Bronchial epithelial cell (primary cell): ENCODE data around the gene FSCB. TPM values are rescaled to one million over a fixed set of nuclear protein-coding genes. Genes with fewer than 3 reads are reported as not detected.

Experiments used
- DNase-seq: peaks from one replicate; pipeline ENCODE4 v3.0.0-alpha.2; 2010; ENCODE audit warnings: low read depth
- FAIRE-seq: peaks from 2 replicates; lab custom pipeline; 2011; peaks lifted over from hg19 to GRCh38; lab: Jason Lieb, UNC
- H3K27me3 ChIP-seq: 2 replicates; pipeline ENCODE4 v1.5.1; 2011; ENCODE audit warnings: low read length; ENCODE audit not compliant: control insufficient read depth, insufficient read depth
- H3K36me3 ChIP-seq: 2 replicates; pipeline ENCODE4 v1.5.1; 2011; ENCODE audit warnings: low read length; ENCODE audit not compliant: control insufficient read depth, insufficient read depth
- H3K4me3 ChIP-seq: 2 replicates; pipeline ENCODE4 v1.5.1; 2011; ENCODE audit warnings: mild to moderate bottlenecking, low read depth, low read length, control low read depth
- total RNA-seq: library from RNA; depleted of rRNA; stranded (reverse); fragments of >200 nt; gene quantifications from 2 replicates; pipeline ENCODE4 v1.2.1, GENCODE V29; 2014
- TF ChIP-seq, protein P1 (sequence below): IDR thresholded peaks from 2 replicates; pipeline ENCODE4 v1.5.1; 2011; ENCODE audit warnings: mild to moderate bottlenecking, moderate library complexity, low read length, control low read depth, inconsistent platforms; ENCODE audit not compliant: insufficient read depth, severe bottlenecking

FSCB gene
- total RNA-seq, 1 donor from 2014 or later = not detected

DNA sequence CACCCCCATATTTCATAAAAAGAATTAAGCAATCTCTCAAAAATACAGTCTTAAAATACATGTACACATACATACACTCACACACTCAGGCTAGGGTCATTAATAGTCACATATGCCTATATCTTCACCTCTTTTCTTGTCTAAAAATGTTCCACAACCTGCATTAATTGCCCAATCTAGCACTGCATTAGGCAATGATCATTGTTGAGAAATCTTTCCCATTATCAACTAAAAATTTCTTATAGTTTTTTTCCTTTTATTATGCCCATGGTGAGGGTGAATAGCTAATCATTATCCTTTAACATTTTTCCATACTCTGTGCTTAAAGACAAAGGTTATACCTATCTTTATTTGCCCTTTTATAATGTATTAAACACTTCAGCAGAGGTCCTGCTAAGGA lies 38.3 kb downstream of the FSCB start:
- Histone ChIP-seq H3K36me3 (no peaks in the 10 kb centered on the region), H3K27me3 (no peaks in the 10 kb centered on the region), H3K4me3 (no peak overlapping the region)
- TF ChIP-seq, protein P1, sequence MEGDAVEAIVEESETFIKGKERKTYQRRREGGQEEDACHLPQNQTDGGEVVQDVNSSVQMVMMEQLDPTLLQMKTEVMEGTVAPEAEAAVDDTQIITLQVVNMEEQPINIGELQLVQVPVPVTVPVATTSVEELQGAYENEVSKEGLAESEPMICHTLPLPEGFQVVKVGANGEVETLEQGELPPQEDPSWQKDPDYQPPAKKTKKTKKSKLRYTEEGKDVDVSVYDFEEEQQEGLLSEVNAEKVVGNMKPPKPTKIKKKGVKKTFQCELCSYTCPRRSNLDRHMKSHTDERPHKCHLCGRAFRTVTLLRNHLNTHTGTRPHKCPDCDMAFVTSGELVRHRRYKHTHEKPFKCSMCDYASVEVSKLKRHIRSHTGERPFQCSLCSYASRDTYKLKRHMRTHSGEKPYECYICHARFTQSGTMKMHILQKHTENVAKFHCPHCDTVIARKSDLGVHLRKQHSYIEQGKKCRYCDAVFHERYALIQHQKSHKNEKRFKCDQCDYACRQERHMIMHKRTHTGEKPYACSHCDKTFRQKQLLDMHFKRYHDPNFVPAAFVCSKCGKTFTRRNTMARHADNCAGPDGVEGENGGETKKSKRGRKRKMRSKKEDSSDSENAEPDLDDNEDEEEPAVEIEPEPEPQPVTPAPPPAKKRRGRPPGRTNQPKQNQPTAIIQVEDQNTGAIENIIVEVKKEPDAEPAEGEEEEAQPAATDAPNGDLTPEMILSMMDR = no peak
- no peak for FAIRE-seq
- no peak for DNase-seq

DNA sequence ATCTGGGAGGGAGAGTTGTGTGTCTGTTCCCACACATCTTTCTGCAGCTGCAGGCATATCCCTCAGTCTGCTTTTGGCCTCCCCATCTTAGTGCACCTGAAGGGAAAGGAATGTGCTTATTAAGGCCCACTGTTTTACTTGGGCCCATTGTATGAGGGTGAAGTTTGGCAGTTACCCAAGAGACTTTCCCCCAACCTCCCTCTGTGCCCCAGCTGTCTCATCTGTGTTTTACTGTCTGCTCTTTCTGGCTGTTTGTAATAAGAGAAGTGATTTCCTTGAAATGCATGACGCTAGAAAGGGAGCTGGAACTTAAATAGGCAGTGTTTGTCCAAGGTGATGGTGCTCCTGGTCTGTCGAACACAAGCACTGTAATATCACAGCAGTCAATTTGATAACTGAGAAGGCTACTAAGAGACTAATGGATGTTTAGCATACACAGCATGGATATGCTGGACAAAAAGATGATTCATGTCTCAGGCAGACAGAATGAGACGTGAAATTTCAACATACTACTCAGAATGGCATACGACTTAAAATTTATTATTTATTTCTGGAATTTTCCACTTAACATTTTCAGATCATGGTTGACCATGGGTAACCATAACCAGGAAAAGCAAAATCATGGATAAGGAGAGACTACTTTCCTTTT lies 43.6 kb downstream of the FSCB start:
- TF ChIP-seq, protein P1 = no peak
- peak; percentile 88 for FAIRE-seq
- H3K4me3 ChIP-seq = no peak overlapping the region
- H3K27me3 ChIP-seq = no peaks in the 10 kb centered on the region
- no peak for DNase-seq
- H3K36me3 ChIP-seq = no peaks in the 10 kb centered on the region

DNA sequence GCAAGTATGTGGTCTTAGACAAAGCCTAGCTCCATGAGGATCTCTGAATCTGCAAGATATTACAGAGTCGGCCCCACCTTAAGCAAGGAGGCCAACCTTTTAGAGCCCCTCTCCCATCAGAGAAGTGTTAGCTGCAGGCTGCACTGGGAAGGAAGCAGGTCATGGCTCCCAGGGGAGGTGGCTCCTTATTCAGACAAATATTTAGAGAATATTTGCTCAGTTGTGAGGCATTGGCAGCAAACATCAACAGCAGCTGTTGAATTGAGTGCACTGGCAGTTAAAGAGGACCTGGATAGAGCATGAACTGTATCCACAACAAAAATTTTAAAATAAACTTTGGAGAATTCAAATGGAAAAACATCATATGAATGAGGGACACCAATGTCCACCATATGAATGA lies 44.7 kb downstream of the FSCB start:
- DNase-seq = no peak
- no peaks in the 10 kb centered on the region for H3K36me3 ChIP-seq
- no peak for FAIRE-seq
- TF ChIP-seq, protein P1 = no peak
- H3K4me3 ChIP-seq = no peak overlapping the region
- H3K27me3 ChIP-seq = no peaks in the 10 kb centered on the region

DNA sequence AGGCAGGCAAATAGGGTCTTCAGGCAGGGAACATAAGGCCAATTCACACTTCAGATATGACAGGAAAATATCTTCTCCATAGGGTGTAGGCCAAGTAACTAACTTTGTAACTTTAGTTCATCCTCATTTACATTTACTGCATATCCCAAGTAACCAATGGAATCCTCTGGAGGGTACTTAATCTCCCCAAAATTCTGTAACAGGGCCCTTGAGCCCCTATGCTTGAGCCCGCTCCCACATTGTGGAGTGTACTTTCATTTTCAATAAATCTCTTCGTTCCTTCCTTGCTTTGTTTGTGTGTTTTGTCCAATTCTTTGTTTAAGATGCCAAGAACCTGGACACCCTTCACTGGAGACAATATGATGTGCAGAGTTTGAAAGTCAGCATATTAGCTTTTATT lies 45.3 kb downstream of the FSCB start:
- FAIRE-seq (no peak), DNase-seq (no peak)
- H3K4me3 ChIP-seq = no peak overlapping the region
- H3K27me3 ChIP-seq = no peaks in the 10 kb centered on the region
- H3K36me3 ChIP-seq = no peaks in the 10 kb centered on the region
- TF ChIP-seq, protein P1 = no peak
